Muscle layer of duodenum (tissue), 2 donors: ENCODE results near the gene ADAMTS15.

ENCODE experiments used
- H3K27ac ChIP-seq: one replicate; pipeline ENCODE4 v1.7.0; 2013; ENCODE audit warnings: mild to moderate bottlenecking, low read length
- H3K27me3 ChIP-seq: one replicate; pipeline ENCODE4 v1.7.0; 2013; ENCODE audit warnings: low read depth, mild to moderate bottlenecking, control low read depth, low read length
- H3K36me3 ChIP-seq, 2 donors: one replicate each; pipeline ENCODE4 v1.7.0; 2013; ENCODE audit warnings: low read length in 2 of 2, control low read depth in 1 of 2, mild to moderate bottlenecking in 1 of 2; ENCODE audit not compliant: insufficient read depth in 2 of 2, control insufficient read depth in 1 of 2
- H3K4me1 ChIP-seq, 2 donors: one replicate each; pipeline ENCODE4 v1.7.0; 2013; ENCODE audit warnings: low read length in 2 of 2, mild to moderate bottlenecking in 2 of 2, control low read depth in 1 of 2, moderate library complexity in 1 of 2; ENCODE audit not compliant: insufficient read depth in 2 of 2, control insufficient read depth in 1 of 2
- H3K4me3 ChIP-seq, 2 donors: one replicate each; pipeline ENCODE4 v1.7.0; 2013; ENCODE audit warnings: low read length in 2 of 2, low read depth in 1 of 2, mild to moderate bottlenecking in 1 of 2
- H3K9me3 ChIP-seq, 2 donors: one replicate each; pipeline ENCODE4 v1.7.0; 2013; ENCODE audit warnings: low read length in 2 of 2, control low read depth in 1 of 2, mild to moderate bottlenecking in 1 of 2; ENCODE audit not compliant: control insufficient read depth in 1 of 2
- donor health status: healthy.

ADAMTS15 gene

DNA sequence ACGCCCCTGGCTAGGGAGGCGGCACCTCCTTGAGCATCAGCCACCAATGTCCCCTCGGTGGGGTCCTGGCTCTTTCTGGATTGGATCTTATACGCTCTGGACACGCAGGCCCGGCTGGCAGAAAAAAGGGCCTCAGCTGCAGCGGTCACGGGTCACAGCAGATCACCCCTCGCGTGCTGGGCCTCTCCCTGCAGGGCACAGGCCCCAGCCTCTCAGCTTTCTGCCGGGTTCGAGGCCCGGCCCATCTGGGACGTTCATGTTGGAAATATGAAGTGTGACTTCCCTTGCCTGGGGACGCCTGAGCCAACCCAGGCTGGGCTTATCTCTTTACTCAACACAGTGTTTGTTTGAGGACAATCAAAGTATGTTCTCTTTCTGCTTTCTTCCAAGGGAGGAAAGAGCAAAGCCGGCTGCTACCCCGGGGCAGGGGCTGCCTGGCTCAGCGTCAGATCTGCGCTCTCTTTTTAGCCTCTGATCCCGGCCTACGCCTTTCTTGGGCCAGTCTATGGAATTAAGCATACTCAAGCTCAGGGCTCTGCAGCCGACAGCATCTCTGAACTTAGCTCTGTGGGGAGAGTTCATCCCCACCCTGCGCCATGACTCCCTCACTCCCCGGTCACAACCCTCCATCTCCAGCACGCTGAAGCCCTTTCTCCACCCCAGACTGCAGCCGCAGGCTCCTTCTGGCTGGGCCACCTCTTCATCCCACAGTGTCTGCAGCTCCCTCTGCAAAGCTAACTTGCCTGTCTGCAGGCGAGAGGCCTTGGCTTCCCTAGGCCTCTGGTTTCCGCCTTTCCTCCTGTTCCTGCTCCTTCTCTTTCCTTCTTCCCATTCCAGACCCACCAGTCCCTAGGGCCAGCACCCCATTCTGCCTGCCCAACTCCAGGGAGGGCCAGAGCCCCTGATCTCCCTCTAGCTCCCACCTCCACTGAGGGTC lies 38.8 kb downstream of the ADAMTS15 start:
- Histone ChIP-seq H3K27ac (no peak overlapping the region), H3K4me3 (no peak overlapping the region), H3K27me3 (no peaks in the 10 kb centered on the region), H3K9me3 (no peaks in the 10 kb centered on the region), H3K36me3 (no peaks in the 10 kb centered on the region), H3K4me1 (no peaks in the 10 kb centered on the region)

DNA sequence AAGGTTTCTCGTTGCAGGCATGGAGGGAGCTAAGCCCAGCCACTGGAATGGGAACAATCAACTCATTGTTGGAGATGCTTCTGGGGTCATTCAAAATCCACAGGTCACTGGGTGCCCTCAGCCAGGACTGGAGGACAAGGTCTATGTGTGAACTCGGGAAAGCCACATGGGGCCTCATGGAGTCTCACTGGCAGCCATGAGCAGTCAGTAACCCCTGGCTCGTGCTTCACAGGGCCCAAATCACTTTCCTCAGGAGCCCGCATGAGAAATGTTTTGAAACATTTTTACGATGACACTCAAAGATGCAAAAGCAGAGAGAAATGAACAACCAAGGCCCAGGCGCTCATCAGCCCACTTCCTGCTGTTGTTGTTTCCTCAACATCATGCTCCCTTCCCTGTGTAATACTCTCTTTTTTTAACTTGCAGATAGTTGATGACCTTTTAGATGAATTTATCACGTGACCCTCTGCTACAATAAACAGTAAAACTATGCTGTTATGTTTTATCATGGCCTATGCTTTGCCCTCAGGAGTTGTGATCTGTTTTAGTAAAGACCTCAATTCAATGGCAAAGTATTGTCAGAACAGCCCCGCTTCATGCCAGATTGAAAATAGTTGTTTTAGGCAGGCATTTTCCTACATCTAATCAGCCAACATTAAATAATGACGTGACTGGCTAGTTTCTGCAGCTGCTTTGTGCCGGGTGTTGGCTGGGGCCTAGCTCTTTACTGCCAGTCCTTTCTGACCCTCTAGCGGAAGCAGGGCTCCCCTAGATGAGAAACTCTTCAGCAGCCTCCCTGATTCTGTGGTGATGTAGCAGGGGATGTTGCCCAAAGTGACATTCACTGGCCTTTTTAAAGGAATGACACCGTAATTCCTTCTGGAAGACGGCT lies 39.7 kb downstream of the ADAMTS15 start:
- Histone ChIP-seq H3K36me3 (no peaks in the 10 kb centered on the region), H3K9me3 (no peaks in the 10 kb centered on the region), H3K4me1 (no peaks in the 10 kb centered on the region), H3K27me3 (no peaks in the 10 kb centered on the region), H3K4me3 (no peak overlapping the region), H3K27ac (no peak overlapping the region)

DNA sequence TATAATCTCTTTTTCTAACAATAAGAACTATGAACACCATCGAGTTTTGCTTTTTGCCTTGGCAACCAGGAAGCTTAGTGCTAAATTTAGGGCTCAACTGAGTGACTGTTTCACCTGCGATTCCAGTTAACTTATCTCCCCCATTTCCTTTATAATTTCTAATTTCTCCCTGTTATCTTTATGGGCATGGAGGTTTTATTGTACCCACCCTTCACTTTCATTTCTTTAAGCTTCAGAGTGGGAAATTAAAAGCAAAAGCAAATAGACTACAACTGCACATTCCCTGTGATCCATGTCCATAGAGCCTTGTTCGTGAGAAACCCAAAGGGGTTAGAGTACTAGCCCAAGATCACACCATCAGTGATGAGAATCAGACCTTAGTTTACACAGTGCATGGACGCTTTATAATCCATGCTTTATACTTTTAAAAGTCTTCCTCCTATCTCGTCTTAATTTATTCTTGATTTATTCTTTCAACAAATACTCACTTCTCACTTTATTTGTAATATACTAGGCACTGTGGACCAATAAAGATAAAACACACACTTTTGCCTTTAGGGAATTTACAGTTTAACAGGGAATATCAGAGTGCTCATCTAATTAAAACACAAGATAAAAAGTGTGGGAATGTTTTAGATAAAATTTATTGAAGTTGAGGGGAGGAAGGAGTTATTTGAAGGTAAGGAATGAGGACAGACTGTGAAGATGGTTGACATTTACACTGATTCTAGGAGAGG lies 40.6 kb downstream of the ADAMTS15 start:
- no peaks in the 10 kb centered on the region for H3K27me3 ChIP-seq
- H3K4me3 ChIP-seq, result no peak overlapping the region
- no peaks in the 10 kb centered on the region for H3K4me1 ChIP-seq
- no peak overlapping the region for H3K27ac ChIP-seq
- no peaks in the 10 kb centered on the region for H3K36me3 ChIP-seq
- no peaks in the 10 kb centered on the region for H3K9me3 ChIP-seq

DNA sequence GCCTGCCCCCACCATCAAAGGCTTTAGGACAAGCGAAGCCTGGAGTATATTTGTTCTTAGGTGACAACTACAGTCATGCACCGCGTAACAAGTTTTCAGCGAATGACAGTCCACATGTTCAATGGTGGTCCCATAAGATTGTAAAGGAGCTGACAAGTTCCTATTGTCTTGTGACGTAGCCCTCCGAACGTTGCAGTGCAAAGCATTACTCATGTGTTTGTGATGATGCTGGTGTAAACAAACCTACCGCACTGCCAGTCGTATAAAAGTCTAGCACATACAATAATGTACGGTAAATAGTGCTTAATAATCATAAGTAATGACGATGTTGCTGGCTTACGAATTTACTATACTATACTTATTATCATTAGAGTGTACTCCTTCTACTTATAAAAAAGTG lies 41.3 kb downstream of the ADAMTS15 start:
- H3K27ac ChIP-seq, result no peak overlapping the region
- H3K4me1 ChIP-seq, result no peaks in the 10 kb centered on the region
- no peaks in the 10 kb centered on the region for H3K27me3 ChIP-seq
- H3K36me3 ChIP-seq, result no peaks in the 10 kb centered on the region
- no peaks in the 10 kb centered on the region for H3K9me3 ChIP-seq
- H3K4me3 ChIP-seq, result no peak overlapping the region

DNA sequence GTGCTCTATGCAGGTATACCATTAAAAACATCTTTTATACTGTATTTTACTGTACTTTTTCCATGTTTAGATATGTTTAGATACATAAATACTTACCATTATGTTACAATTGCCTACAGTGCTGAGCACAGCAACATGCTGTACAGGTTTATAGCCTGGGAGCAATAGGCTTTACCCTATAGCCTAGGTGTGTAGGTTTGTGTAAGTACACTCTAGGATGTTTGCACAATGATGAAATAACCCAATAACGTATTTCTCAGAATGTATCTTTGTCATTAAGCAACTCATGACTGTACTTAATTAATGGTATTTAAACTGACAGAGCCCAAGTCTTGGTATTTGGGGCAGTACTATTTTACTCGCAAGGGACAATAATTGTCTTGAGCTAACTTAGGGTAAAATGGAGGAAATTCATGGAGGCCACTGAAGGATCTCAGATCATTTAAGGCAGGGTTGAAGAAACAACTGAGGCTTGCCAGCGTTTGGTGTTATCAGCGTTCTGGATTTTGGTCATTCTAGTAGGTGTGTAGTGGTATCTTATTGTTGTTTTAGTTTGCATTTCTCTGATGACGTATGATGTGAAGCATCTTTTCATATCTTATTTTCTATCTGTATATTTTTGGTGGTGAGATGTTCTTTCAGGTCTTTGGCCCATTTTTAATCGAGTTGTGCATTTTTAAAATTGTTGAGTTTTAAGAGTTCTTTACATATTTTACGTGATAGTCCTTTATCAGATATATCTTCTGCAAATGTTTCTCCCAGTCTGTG lies 42.4 kb downstream of the ADAMTS15 start:
- Histone ChIP-seq H3K9me3 (no peaks in the 10 kb centered on the region), H3K4me3 (no peak overlapping the region), H3K27me3 (no peaks in the 10 kb centered on the region), H3K4me1 (no peaks in the 10 kb centered on the region), H3K27ac (no peak overlapping the region), H3K36me3 (no peaks in the 10 kb centered on the region)

DNA sequence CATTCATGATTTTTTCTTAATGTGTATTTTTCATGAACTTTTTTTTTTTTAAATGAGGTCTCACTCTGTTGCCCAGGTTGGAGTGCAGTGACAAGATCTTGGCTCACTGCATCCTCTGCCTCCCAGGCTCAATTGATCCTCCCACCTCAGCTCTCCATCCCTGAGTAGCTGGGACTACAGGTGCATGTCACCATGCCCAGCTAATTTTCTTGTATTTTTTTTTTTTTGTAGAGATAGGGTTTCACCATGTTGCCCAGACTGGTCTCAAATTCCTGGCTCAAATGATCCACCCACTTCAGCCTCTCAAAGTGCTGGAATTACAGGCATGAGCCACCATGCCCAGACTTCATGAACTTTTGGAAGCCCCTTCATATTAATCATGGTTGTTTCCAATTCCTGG lies 49.7 kb downstream of the ADAMTS15 start:
- no peaks in the 10 kb centered on the region for H3K36me3 ChIP-seq
- H3K27me3 ChIP-seq, result no peaks in the 10 kb centered on the region
- no peaks in the 10 kb centered on the region for H3K4me1 ChIP-seq
- no peak overlapping the region for H3K4me3 ChIP-seq
- H3K27ac ChIP-seq, result no peak overlapping the region
- H3K9me3 ChIP-seq, result no peaks in the 10 kb centered on the region

DNA sequence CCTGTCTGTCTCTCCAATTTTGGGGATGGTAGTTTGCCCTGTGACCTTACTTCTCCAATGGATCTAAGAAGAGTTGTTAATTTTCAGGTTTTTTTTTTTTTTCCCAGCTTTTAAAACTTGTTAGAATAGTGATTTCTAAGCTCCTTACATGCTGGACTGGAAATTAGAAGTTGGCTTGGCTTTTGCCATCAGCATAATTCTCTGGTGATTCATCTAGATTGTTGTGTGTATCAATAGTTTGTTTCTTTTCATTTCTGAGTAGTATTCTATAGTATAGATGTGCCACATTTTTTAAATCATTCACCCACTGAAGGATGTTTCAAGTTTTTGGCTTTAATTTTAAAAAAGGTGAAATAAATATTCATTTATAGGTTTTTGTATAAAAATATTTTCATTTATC lies 51.4 kb downstream of the ADAMTS15 start:
- H3K4me1 ChIP-seq, result no peaks in the 10 kb centered on the region
- no peak overlapping the region for H3K27ac ChIP-seq
- H3K27me3 ChIP-seq, result no peaks in the 10 kb centered on the region
- H3K9me3 ChIP-seq, result peaks cover 0 to 3% of the 10 kb centered on the region in 2 donors
- H3K4me3 ChIP-seq, result no peak overlapping the region
- no peaks in the 10 kb centered on the region for H3K36me3 ChIP-seq

DNA sequence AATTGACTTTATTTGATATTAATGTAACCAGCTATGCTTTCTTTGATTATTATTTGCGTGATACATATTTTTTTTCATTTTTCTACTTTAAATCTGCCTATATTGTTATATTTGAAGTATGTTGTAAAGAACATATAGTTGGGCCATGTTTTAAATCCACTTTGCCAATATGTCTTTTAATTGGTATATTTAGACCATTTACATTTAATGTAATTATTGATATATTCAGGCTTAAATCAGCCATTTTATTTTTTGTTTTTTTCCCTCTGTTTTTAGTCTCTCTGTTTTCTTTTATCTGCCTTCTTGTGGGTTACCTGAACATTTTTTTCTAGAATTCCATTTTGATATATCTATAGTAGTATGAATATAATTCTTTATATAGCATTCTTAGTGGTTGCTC lies 55.9 kb downstream of the ADAMTS15 start:
- H3K4me1 ChIP-seq, result no peaks in the 10 kb centered on the region
- H3K9me3 ChIP-seq, result peaks cover 0 to 3% of the 10 kb centered on the region in 2 donors
- H3K4me3 ChIP-seq, result no peak overlapping the region
- H3K36me3 ChIP-seq, result no peaks in the 10 kb centered on the region
- H3K27ac ChIP-seq, result no peak overlapping the region
- H3K27me3 ChIP-seq, result no peaks in the 10 kb centered on the region

DNA sequence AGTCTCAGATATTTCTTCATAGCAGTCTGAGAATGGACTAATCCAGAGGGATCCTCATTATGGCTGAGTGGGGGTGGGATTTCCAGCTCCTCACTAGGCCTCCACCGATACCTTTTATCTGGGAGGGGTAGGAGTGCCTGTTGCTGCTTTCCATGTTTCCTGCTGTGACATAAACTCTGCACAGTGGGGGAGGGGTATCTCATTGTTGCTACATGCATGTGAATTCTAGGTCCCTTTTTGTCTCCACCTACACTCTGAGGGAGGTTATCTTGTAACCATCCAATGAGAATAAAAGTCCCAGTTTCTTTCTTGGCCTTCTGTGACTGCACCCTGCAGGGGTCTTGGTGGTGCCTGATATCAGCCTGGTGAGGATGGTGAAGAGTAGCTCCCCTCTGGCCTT lies 60.5 kb downstream of the ADAMTS15 start:
- H3K4me1 ChIP-seq, result peaks cover 5 to 11% of the 10 kb centered on the region in 2 donors
- no peak overlapping the region for H3K4me3 ChIP-seq
- no peak overlapping the region for H3K27ac ChIP-seq
- H3K9me3 ChIP-seq, result peaks cover 0 to 1% of the 10 kb centered on the region in 2 donors
- no peaks in the 10 kb centered on the region for H3K36me3 ChIP-seq
- H3K27me3 ChIP-seq, result no peaks in the 10 kb centered on the region

DNA sequence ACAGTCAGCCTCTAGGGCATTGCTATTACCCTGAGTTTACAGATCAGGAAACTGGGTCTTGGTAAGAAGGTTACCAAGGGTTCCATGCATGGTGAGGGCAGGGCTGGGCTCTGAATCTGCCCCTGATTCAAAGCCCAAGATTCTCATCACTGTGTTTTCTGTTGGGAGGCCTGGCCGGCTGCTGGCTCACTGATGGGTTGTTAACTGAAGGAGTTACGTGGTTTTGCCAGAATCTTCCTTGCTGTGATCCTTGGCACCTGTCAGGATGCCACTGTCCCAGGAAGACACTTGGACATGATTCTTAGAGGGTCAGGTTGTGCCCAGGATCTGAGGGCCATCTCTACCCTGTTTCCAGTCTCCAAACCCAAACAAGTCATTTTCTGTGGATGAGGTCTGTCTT lies 61.5 kb downstream of the ADAMTS15 start:
- Histone ChIP-seq H3K27ac (peak overlapping the region; percentile 36), H3K36me3 (no peaks in the 10 kb centered on the region), H3K27me3 (no peaks in the 10 kb centered on the region), H3K4me3 (no peak overlapping the region), H3K9me3 (no peaks in the 10 kb centered on the region), H3K4me1 (peaks cover 5 to 11% of the 10 kb centered on the region in 2 donors)
